Astrocyte (in vitro differentiated cells and primary cell): ENCODE results near the gene CORIN. TPM values are rescaled to one million over a fixed set of nuclear protein-coding genes. Genes with fewer than 3 reads are reported as not detected.

Experiments
- DNase-seq: peaks from one replicate; pipeline ENCODE4 v3.0.0-alpha.2; 2010; ENCODE audit warnings: low read depth
- FAIRE-seq: peaks from 2 replicates; lab custom pipeline; 2011; peaks lifted over from hg19 to GRCh38; lab: Jason Lieb, UNC
- H2AFZ ChIP-seq: 2 replicates; pipeline ENCODE4 v1.6.0; 2012; ENCODE audit warnings: low read depth, low read length, inconsistent platforms
- H3K27ac ChIP-seq: 2 replicates; pipeline ENCODE4 v1.5.1; 2011; ENCODE audit warnings: low read depth, low read length, inconsistent platforms
- H3K27me3 ChIP-seq: 2 replicates; pipeline ENCODE4 v1.6.0; 2011; ENCODE audit warnings: low read length, inconsistent platforms; ENCODE audit not compliant: insufficient read depth
- H3K36me3 ChIP-seq: 2 replicates; pipeline ENCODE4 v1.5.1; 2011; ENCODE audit warnings: low read length, inconsistent platforms; ENCODE audit not compliant: insufficient read depth
- H3K4me1 ChIP-seq: 2 replicates; pipeline ENCODE4 v1.5.1; 2011; ENCODE audit warnings: low read length, inconsistent platforms; ENCODE audit not compliant: insufficient read depth
- H3K4me2 ChIP-seq: 2 replicates; pipeline ENCODE4 v1.6.0; 2012; ENCODE audit warnings: low read length, inconsistent platforms
- H3K4me3 ChIP-seq: 2 replicates; pipeline ENCODE4 v1.5.1; 2011; ENCODE audit warnings: low read depth, mild to moderate bottlenecking, low read length, inconsistent platforms; ENCODE audit not compliant: insufficient read depth
- H3K79me2 ChIP-seq: 2 replicates; pipeline ENCODE4 v1.6.0; 2012; ENCODE audit warnings: mild to moderate bottlenecking, low read length, inconsistent platforms; ENCODE audit not compliant: insufficient read depth
- H3K9ac ChIP-seq: 2 replicates; pipeline ENCODE4 v1.6.0; 2012; ENCODE audit warnings: mild to moderate bottlenecking, low read length, inconsistent platforms
- H3K9me3 ChIP-seq: 2 replicates; pipeline ENCODE4 v1.5.1; 2012; ENCODE audit warnings: low read depth, mild to moderate bottlenecking, low read length, inconsistent platforms; ENCODE audit not compliant: insufficient read depth
- H4K20me1 ChIP-seq: 2 replicates; pipeline ENCODE4 v1.6.0; 2012; ENCODE audit warnings: low read length, inconsistent platforms; ENCODE audit not compliant: insufficient read depth
- H3K27ac Mint-ChIP-seq: one replicate; pipeline ENCODE4 v1.8.0; 2021; ENCODE audit warnings: mild to moderate bottlenecking, mixed read lengths; ENCODE audit not compliant: unreplicated experiment
- H3K27me3 Mint-ChIP-seq: one replicate; pipeline ENCODE4 v1.8.0; 2021; ENCODE audit warnings: low read depth, mixed read lengths; ENCODE audit not compliant: unreplicated experiment
- H3K36me3 Mint-ChIP-seq: one replicate; pipeline ENCODE4 v1.8.0; 2021; ENCODE audit warnings: low read depth, mixed read lengths; ENCODE audit not compliant: unreplicated experiment
- H3K4me1 Mint-ChIP-seq: one replicate; pipeline ENCODE4 v1.8.0; 2021; ENCODE audit warnings: low read depth, mixed read lengths; ENCODE audit not compliant: unreplicated experiment
- H3K4me3 Mint-ChIP-seq: one replicate; pipeline ENCODE4 v1.8.0; 2021; ENCODE audit warnings: mild to moderate bottlenecking, moderate library complexity, mixed read lengths; ENCODE audit not compliant: unreplicated experiment
- H3K9me3 Mint-ChIP-seq: one replicate; pipeline ENCODE4 v1.8.0; 2021; ENCODE audit warnings: mild to moderate bottlenecking, mixed read lengths; ENCODE audit not compliant: unreplicated experiment
- CTCF ChIP-seq: IDR thresholded peaks from 2 replicates; pipeline ENCODE4 v1.5.1; 2011; ENCODE audit warnings: low read depth, mild to moderate bottlenecking, inconsistent platforms, low read length, moderate library complexity; ENCODE audit not compliant: insufficient read depth
- EZH2 ChIP-seq: IDR thresholded peaks from 2 replicates; pipeline ENCODE4 v1.6.1; 2012; ENCODE audit warnings: mild to moderate bottlenecking, low read length, inconsistent platforms; ENCODE audit not compliant: insufficient read depth
- total RNA-seq: library from RNA; stranded (reverse); gene quantifications from 2 replicates; pipeline ENCODE4 v1.2.1, GENCODE V29; 2021

CORIN gene
- total RNA-seq, 1 donor from 2014 or later, result 0.20 TPM

GRCh38 chr4:47703008-47703407, 134.9 kb downstream of the CORIN start:
- H3K4me3 Mint-ChIP-seq, result no peak overlapping the region
- Histone ChIP-seq H3K27me3 (peaks cover 3% of the 10 kb centered on the region), H3K79me2 (no peaks in the 10 kb centered on the region), H3K9me3 (no peaks in the 10 kb centered on the region), H4K20me1 (no peaks in the 10 kb centered on the region), H3K4me2 (no peak overlapping the region), H3K36me3 (no peaks in the 10 kb centered on the region), H3K4me3 (no peak overlapping the region), H3K27ac (no peak overlapping the region), H3K4me1 (no peaks in the 10 kb centered on the region), H3K9ac (no peak overlapping the region), H2AFZ (no peak overlapping the region)
- TF ChIP-seq EZH2, result no peak
- no peak for TF ChIP-seq CTCF
- peaks cover 6% of the 10 kb centered on the region for H3K27me3 Mint-ChIP-seq
- no peak for FAIRE-seq
- H3K27ac Mint-ChIP-seq, result no peak overlapping the region
- H3K36me3 Mint-ChIP-seq, result no peaks in the 10 kb centered on the region
- no peak for DNase-seq
- no peaks in the 10 kb centered on the region for H3K4me1 Mint-ChIP-seq
- no peaks in the 10 kb centered on the region for H3K9me3 Mint-ChIP-seq

GRCh38 chr4:47701286-47701685, 136.6 kb downstream of the CORIN start:
- FAIRE-seq (no peak), DNase-seq (no peak)
- H3K4me3 ChIP-seq, result no peak overlapping the region
- H3K27ac ChIP-seq, result no peak overlapping the region
- no peak for TF ChIP-seq EZH2
- no peak for TF ChIP-seq CTCF
- H3K27me3 Mint-ChIP-seq, result peaks cover 4% of the 10 kb centered on the region
- H3K9ac ChIP-seq, result no peak overlapping the region
- no peaks in the 10 kb centered on the region for H3K4me1 Mint-ChIP-seq
- no peaks in the 10 kb centered on the region for H3K9me3 ChIP-seq
- H3K4me1 ChIP-seq, result no peaks in the 10 kb centered on the region
- no peak overlapping the region for H3K27ac Mint-ChIP-seq
- no peaks in the 10 kb centered on the region for H3K9me3 Mint-ChIP-seq
- H3K36me3 Mint-ChIP-seq, result no peaks in the 10 kb centered on the region
- no peak overlapping the region for H3K4me3 Mint-ChIP-seq
- no peaks in the 10 kb centered on the region for H3K79me2 ChIP-seq
- H2AFZ ChIP-seq, result no peak overlapping the region
- no peaks in the 10 kb centered on the region for H4K20me1 ChIP-seq
- no peak overlapping the region for H3K4me2 ChIP-seq
- H3K36me3 ChIP-seq, result no peaks in the 10 kb centered on the region
- peaks cover 3% of the 10 kb centered on the region for H3K27me3 ChIP-seq

- H3K79me2 ChIP-seq, result no peaks in the 10 kb centered on the region
- H4K20me1 ChIP-seq, result no peaks in the 10 kb centered on the region
- Mint-ChIP-seq H3K4me1 (no peaks in the 10 kb centered on the region), H3K36me3 (no peaks in the 10 kb centered on the region), H3K27me3 (no peaks in the 10 kb centered on the region), H3K4me3 (no peak overlapping the region), H3K9me3 (no peaks in the 10 kb centered on the region), H3K27ac (no peak overlapping the region)
- FAIRE-seq (no peak), DNase-seq (no peak)
- H3K4me2 ChIP-seq, result no peak overlapping the region
- no peaks in the 10 kb centered on the region for H3K27me3 ChIP-seq
- TF ChIP-seq CTCF, result no peak
- TF ChIP-seq EZH2, result no peak
- H3K9ac ChIP-seq, result no peak overlapping the region
- H2AFZ ChIP-seq, result no peak overlapping the region
- no peaks in the 10 kb centered on the region for H3K36me3 ChIP-seq
- no peaks in the 10 kb centered on the region for H3K9me3 ChIP-seq
- no peak overlapping the region for H3K27ac ChIP-seq
- no peaks in the 10 kb centered on the region for H3K4me1 ChIP-seq
- no peak overlapping the region for H3K4me3 ChIP-seq
These were observed 139.0 kb downstream of the CORIN start for GRCh38 chr4:47698837-47699236.
